Measurements from ENCODE around the gene TMEM120A.

The TMEM120A gene

GRCh38 chr7:75988568-75989499 lies 5.6 kb downstream of the TMEM120A start:
- no peak overlapping the region for H3K4me3 ChIP-seq (replicated peaks in 1 of 2; ENCODE audit: low read depth in 2 of 2, low read length in 2 of 2)
- DNase-seq (ENCODE audit: low read depth in 2 of 2): no peak
- TF ChIP-seq, protein P1, sequence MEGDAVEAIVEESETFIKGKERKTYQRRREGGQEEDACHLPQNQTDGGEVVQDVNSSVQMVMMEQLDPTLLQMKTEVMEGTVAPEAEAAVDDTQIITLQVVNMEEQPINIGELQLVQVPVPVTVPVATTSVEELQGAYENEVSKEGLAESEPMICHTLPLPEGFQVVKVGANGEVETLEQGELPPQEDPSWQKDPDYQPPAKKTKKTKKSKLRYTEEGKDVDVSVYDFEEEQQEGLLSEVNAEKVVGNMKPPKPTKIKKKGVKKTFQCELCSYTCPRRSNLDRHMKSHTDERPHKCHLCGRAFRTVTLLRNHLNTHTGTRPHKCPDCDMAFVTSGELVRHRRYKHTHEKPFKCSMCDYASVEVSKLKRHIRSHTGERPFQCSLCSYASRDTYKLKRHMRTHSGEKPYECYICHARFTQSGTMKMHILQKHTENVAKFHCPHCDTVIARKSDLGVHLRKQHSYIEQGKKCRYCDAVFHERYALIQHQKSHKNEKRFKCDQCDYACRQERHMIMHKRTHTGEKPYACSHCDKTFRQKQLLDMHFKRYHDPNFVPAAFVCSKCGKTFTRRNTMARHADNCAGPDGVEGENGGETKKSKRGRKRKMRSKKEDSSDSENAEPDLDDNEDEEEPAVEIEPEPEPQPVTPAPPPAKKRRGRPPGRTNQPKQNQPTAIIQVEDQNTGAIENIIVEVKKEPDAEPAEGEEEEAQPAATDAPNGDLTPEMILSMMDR (IDR thresholded peaks at IDR 0.05; ENCODE audit: low read depth, low read length): no peak

GRCh38 chr7:75987805-75988567 lies 6.4 kb downstream of the TMEM120A start:
- DNase-seq (ENCODE audit: low read depth in 2 of 2): no peak
- H3K4me3 ChIP-seq (replicated peaks in 1 of 2; ENCODE audit: low read depth in 2 of 2, low read length in 2 of 2): no peak overlapping the region
- TF ChIP-seq, protein P1 (IDR thresholded peaks at IDR 0.05; ENCODE audit: low read depth, low read length): no peak

- no peak for DNase-seq (ENCODE audit: low read depth in 2 of 2)
- TF ChIP-seq, protein P1 (IDR thresholded peaks at IDR 0.05; ENCODE audit: low read depth, low read length): no peak
- H3K4me3 ChIP-seq (replicated peaks in 1 of 2; ENCODE audit: low read depth in 2 of 2, low read length in 2 of 2): no peak overlapping the region
Measured at GRCh38 chr7:75987026-75987804, 7.2 kb downstream of the TMEM120A start.

- no peak for DNase-seq (ENCODE audit: low read depth in 2 of 2)
- no peak overlapping the region for H3K4me3 ChIP-seq (replicated peaks in 1 of 2; ENCODE audit: low read depth in 2 of 2, low read length in 2 of 2)
- TF ChIP-seq, protein P1 (IDR thresholded peaks at IDR 0.05; ENCODE audit: low read depth, low read length): no peak
Measured at GRCh38 chr7:75986147-75986781, 8.1 kb downstream of the TMEM120A start.

DNA sequence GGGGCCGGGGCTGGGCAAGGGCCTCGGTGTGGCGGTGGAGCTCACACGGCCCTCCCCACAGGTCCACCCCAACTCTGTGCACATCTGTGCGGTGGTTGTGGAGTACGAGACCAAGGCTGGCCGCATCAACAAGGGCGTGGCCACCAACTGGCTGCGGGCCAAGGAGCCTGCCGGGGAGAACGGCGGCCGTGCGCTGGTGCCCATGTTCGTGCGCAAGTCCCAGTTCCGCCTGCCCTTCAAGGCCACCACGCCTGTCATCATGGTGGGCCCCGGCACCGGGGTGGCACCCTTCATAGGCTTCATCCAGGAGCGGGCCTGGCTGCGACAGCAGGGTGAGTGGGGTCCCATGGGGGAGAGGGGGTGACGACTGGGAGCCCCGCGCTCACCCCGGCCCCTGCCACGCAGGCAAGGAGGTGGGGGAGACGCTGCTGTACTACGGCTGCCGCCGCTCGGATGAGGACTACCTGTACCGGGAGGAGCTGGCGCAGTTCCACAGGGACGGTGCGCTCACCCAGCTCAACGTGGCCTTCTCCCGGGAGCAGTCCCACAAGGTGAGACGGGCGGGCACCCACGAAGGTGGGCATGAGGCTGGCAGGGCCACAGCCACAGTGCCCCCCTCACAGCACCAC lies 8.8 kb downstream of the TMEM120A start:
- no peak overlapping the region for H3K4me3 ChIP-seq (replicated peaks in 1 of 2; ENCODE audit: low read depth in 2 of 2, low read length in 2 of 2)
- TF ChIP-seq, protein P1 (IDR thresholded peaks at IDR 0.05; ENCODE audit: low read depth, low read length): no peak
- DNase-seq (ENCODE audit: low read depth in 2 of 2): no peak

Data from cardiac fibroblast (primary cell).